Kidney epithelial cell (primary cell): Measurements from ENCODE around the gene OTUD7B. TPM values are rescaled to one million over a fixed set of nuclear protein-coding genes. Genes with fewer than 3 reads are reported as not detected.

Experiments used
- DNase-seq: peaks from one replicate; pipeline ENCODE4 v3.0.0-alpha.2; 2010; ENCODE audit warnings: low read depth
- H3K27me3 ChIP-seq: 2 replicates; pipeline ENCODE4 v1.6.0; 2011; ENCODE audit warnings: low read length; ENCODE audit not compliant: control insufficient read depth, insufficient read depth
- H3K36me3 ChIP-seq: 2 replicates; pipeline ENCODE4 v1.5.1; 2011; ENCODE audit warnings: low read length; ENCODE audit not compliant: control insufficient read depth, insufficient read depth
- H3K4me3 ChIP-seq: 2 replicates; pipeline ENCODE4 v1.5.1; 2011; ENCODE audit warnings: low read depth, mild to moderate bottlenecking, control low read depth, low read length
- CTCF ChIP-seq: IDR thresholded peaks from 2 replicates; pipeline ENCODE4 v1.5.1; 2011; ENCODE audit warnings: mild to moderate bottlenecking, moderate library complexity, low read length, control low read depth, inconsistent platforms; ENCODE audit not compliant: insufficient read depth, poor library complexity, severe bottlenecking
- total RNA-seq: library from RNA; depleted of rRNA; stranded (reverse); fragments of >200 nt; gene quantifications from 2 replicates; pipeline ENCODE4 v1.2.3, GENCODE V29; 2015

OTUD7B gene
- total RNA-seq, 1 donor from 2014 or later = 14.7 TPM

GRCh38 chr1:149923626-149924025 is 86.9 kb downstream of the OTUD7B start:
- no peak for TF ChIP-seq CTCF
- Histone ChIP-seq H3K27me3 (no peaks in the 10 kb centered on the region), H3K4me3 (no peak overlapping the region), H3K36me3 (no peaks in the 10 kb centered on the region)
- no peak for DNase-seq

- Histone ChIP-seq H3K4me3 (peak within 1 kb of the TSS; percentile 70), H3K27me3 (no peaks in the 10 kb centered on the region), H3K36me3 (no peaks in the 10 kb centered on the region)
- TF ChIP-seq CTCF = no peak
- DNase-seq = no peak
Measured at GRCh38 chr1:149917571-149918144, 92.9 kb downstream of the OTUD7B start, which contains the start of gene SV2A. Gene SV2A (minus strand): TSS chr1:149917844. CDS start chr1:149913840, 4,004 bp downstream.

- Histone ChIP-seq H3K27me3 (no peaks in the 10 kb centered on the region), H3K4me3 (peak overlapping the region; percentile 70), H3K36me3 (no peaks in the 10 kb centered on the region)
- no peak for DNase-seq
- TF ChIP-seq CTCF = no peak
Measured at GRCh38 chr1:149916898-149917252, 93.7 kb downstream of the OTUD7B start.

GRCh38 chr1:149916193-149916897 is 94.2 kb downstream of the OTUD7B start:
- DNase-seq = no peak
- Histone ChIP-seq H3K27me3 (no peaks in the 10 kb centered on the region), H3K36me3 (no peaks in the 10 kb centered on the region), H3K4me3 (peak overlapping the region; percentile 70)
- TF ChIP-seq CTCF = no peak

- H3K4me3 ChIP-seq = no peak overlapping the region
- no peaks in the 10 kb centered on the region for H3K27me3 ChIP-seq
- DNase-seq = no peak
- no peak for TF ChIP-seq CTCF
- H3K36me3 ChIP-seq = no peaks in the 10 kb centered on the region
Measured at GRCh38 chr1:149915429-149916192, 94.9 kb downstream of the OTUD7B start.
